ENCODE results near the gene EPB41L4A. TPM values are rescaled to one million over a fixed set of nuclear protein-coding genes. Genes with fewer than 3 reads are reported as not detected.

EPB41L4A gene
- total RNA-seq, 2 experiments from 2014 or later, result 1.0 TPM; not detected in 1

DNA sequence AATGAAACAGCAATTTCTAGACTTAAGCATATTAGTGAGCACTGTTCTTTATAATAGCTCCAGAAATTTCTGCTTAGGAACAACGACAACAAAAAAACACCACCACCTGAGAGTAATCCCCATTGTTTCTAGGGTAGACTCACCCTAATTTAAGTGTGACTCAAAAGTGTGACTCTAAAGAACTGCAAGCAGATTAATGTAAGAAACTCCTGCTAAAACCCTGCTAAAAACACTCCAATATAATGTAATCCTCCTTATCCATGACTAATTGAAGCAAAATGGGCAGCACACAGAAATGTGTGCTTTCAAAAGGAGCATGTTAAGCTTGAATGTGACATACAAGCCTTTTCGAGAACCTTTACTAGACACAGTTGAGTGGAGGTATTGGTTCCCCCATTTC lies 296.0 kb downstream of the EPB41L4A start:
- Mint-ChIP-seq H3K4me3 (no peak overlapping the region), H3K9me3 (ENCODE audit: insufficient read depth) (no peaks in the 10 kb centered on the region), H3K27me3 (ENCODE audit: low read depth) (peaks cover 7% of the 10 kb centered on the region), H3K36me3 (ENCODE audit: low read depth) (no peaks in the 10 kb centered on the region), H3K4me1 (ENCODE audit: low read depth) (no peaks in the 10 kb centered on the region), H3K27ac (no peak overlapping the region)
- DNase-seq (no peak), ATAC-seq (no peak)
- ChIA-PET CTCF (no interaction called here), POLR2A (no interaction called here)

DNA sequence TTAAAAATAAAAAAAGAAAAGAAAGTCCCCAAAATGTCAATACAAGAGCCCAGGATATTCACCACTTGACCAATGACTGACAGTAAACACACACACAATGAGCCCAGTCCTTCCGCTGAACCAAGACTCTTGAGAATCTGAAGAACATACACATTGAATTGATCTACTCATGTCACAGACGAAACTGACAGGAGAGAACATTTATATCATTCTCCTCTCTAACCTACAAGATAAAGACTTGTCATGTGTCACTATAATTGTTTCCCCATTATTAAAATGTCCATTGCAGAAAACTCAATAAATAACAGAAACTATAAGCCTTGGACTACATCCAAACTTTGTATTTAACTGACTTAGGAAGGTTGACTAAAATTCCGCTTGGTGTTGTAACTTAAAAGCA lies 296.7 kb downstream of the EPB41L4A start:
- Mint-ChIP-seq H3K4me3 (no peak overlapping the region), H3K27me3 (ENCODE audit: low read depth) (peaks cover 6% of the 10 kb centered on the region), H3K9me3 (ENCODE audit: insufficient read depth) (no peaks in the 10 kb centered on the region), H3K36me3 (ENCODE audit: low read depth) (no peaks in the 10 kb centered on the region), H3K4me1 (ENCODE audit: low read depth) (no peaks in the 10 kb centered on the region), H3K27ac (no peak overlapping the region)
- ATAC-seq (no peak), DNase-seq (no peak)
- CTCF ChIA-PET, result no interaction called here
- POLR2A ChIA-PET, result no interaction called here

GRCh38 chr5:112121258-112121657 lies 297.8 kb downstream of the EPB41L4A start:
- H3K27ac Mint-ChIP-seq, result no peak overlapping the region
- DNase-seq (no peak), ATAC-seq (no peak)
- no peaks in the 10 kb centered on the region for H3K36me3 Mint-ChIP-seq (ENCODE audit: low read depth)
- H3K9me3 Mint-ChIP-seq (ENCODE audit: insufficient read depth), result no peaks in the 10 kb centered on the region
- H3K4me3 Mint-ChIP-seq, result no peak overlapping the region
- peaks cover 6% of the 10 kb centered on the region for H3K27me3 Mint-ChIP-seq (ENCODE audit: low read depth)
- CTCF ChIA-PET, result no interaction called here
- POLR2A ChIA-PET, result no interaction called here
- no peaks in the 10 kb centered on the region for H3K4me1 Mint-ChIP-seq (ENCODE audit: low read depth)

DNA sequence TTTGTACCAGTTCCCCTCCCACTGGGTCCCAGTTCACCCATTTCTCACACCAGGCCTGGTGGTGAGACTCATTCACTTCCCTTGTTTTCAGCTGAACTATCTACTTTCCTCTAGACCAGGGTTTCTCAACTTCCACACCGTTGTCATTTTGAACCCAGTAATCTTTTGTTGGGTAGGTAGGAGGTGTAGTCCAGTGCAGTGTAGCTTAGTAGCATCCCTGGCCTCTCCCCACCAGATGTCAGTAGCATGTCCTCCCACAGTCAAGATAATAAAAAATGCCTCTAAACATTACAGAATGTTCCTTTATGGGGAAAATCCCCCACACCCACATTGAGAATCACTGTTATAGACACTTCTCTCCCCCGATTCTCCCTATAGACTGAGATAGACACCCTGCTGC lies 299.1 kb downstream of the EPB41L4A start:
- ATAC-seq (no peak), DNase-seq (no peak)
- CTCF ChIA-PET, result interaction anchor here (1.1 kb wide), 1 partner anchor 55 kb away, joined by 3 read pairs; no protein-coding TSS in a partner anchor
- Mint-ChIP-seq H3K27me3 (ENCODE audit: low read depth) (peaks cover 2% of the 10 kb centered on the region), H3K4me3 (no peak overlapping the region), H3K36me3 (ENCODE audit: low read depth) (no peaks in the 10 kb centered on the region), H3K9me3 (ENCODE audit: insufficient read depth) (no peaks in the 10 kb centered on the region), H3K4me1 (ENCODE audit: low read depth) (no peaks in the 10 kb centered on the region), H3K27ac (no peak overlapping the region)
- POLR2A ChIA-PET, result no interaction called here

- ATAC-seq (no peak), DNase-seq (no peak)
- H3K4me1 Mint-ChIP-seq (ENCODE audit: low read depth), result no peaks in the 10 kb centered on the region
- H3K27ac Mint-ChIP-seq, result no peak overlapping the region
- no peaks in the 10 kb centered on the region for H3K9me3 Mint-ChIP-seq (ENCODE audit: insufficient read depth)
- no peak overlapping the region for H3K4me3 Mint-ChIP-seq
- CTCF ChIA-PET, result interaction anchor here (1.1 kb wide), 1 partner anchor 55 kb away, joined by 3 read pairs; no protein-coding TSS in a partner anchor
- peaks cover 2% of the 10 kb centered on the region for H3K27me3 Mint-ChIP-seq (ENCODE audit: low read depth)
- POLR2A ChIA-PET, result no interaction called here
- H3K36me3 Mint-ChIP-seq (ENCODE audit: low read depth), result no peaks in the 10 kb centered on the region
Measured at GRCh38 chr5:112119508-112119907, 299.6 kb downstream of the EPB41L4A start.

DNA sequence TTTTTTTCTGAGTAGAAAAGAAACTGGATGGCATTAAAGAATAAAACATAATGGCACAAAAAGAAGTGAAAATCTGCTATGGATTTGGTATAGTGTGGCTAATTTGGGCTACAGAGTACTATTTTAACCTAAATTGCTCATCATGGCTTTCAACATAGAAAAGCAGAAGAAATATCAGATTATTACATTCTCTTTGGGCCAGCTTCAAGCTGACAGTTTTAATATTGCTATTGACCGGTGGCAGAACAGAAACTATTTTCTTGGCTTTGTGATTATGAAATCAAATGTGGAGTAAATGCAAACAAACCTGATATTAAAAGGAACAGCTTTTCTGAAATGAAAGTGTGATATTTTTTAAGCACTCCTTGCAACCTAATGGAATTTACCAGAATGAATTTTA lies 301.5 kb downstream of the EPB41L4A start:
- POLR2A ChIA-PET, result no interaction called here
- no peak overlapping the region for H3K4me3 Mint-ChIP-seq
- H3K27me3 Mint-ChIP-seq (ENCODE audit: low read depth), result peaks cover 2% of the 10 kb centered on the region
- CTCF ChIA-PET, result no interaction called here
- no peak overlapping the region for H3K27ac Mint-ChIP-seq
- no peaks in the 10 kb centered on the region for H3K4me1 Mint-ChIP-seq (ENCODE audit: low read depth)
- DNase-seq (no peak), ATAC-seq (no peak)
- no peaks in the 10 kb centered on the region for H3K36me3 Mint-ChIP-seq (ENCODE audit: low read depth)
- H3K9me3 Mint-ChIP-seq (ENCODE audit: insufficient read depth), result no peaks in the 10 kb centered on the region

- ChIA-PET CTCF (no interaction called here), POLR2A (no interaction called here)
- Mint-ChIP-seq H3K27ac (no peak overlapping the region), H3K4me1 (ENCODE audit: low read depth) (no peaks in the 10 kb centered on the region), H3K9me3 (ENCODE audit: insufficient read depth) (no peaks in the 10 kb centered on the region), H3K36me3 (ENCODE audit: low read depth) (no peaks in the 10 kb centered on the region), H3K27me3 (ENCODE audit: low read depth) (peaks cover 2% of the 10 kb centered on the region), H3K4me3 (no peak overlapping the region)
- DNase-seq (no peak), ATAC-seq (no peak)
Measured at GRCh38 chr5:112116371-112116770, 302.7 kb downstream of the EPB41L4A start.

DNA sequence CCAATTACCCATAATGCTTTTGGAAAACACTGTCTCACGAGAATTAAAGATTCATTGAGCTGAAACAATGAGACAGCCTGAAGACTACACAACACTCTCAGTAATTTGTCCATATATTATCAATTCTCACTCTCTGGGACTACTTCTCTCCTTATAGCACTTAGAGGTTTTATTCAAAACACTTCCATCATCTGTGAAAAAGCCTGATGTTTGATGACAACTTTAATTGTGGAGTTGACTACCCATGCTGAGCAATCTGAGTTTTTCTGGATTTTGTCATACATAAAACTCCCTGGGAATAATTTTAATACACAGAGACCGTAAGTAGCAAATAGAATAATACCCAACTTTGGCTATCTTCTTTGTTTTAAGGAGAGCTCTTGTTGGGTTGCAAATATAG lies 305.5 kb downstream of the EPB41L4A start:
- CTCF ChIA-PET, result no interaction called here
- Mint-ChIP-seq H3K4me1 (ENCODE audit: low read depth) (no peaks in the 10 kb centered on the region), H3K36me3 (ENCODE audit: low read depth) (no peaks in the 10 kb centered on the region), H3K4me3 (no peak overlapping the region), H3K27ac (no peak overlapping the region), H3K9me3 (ENCODE audit: insufficient read depth) (no peaks in the 10 kb centered on the region), H3K27me3 (ENCODE audit: low read depth) (peaks cover 2% of the 10 kb centered on the region)
- DNase-seq (no peak), ATAC-seq (no peak)
- POLR2A ChIA-PET, result no interaction called here

Measured in activated CD8-positive, alpha-beta T cell treated with anti-CD3 and anti-CD28 coated beads, Interleukin-2, amount 10 ng/mL, durations not matched to agents 7 days and 5 days (primary cell).